ENCODE data around the gene HS2ST1.

GRCh38 chr1:86905875-86906274 lies 8.6 kb upstream of the HS2ST1 start:
- TF ChIP-seq REST (IDR thresholded peaks at IDR 0.05; ENCODE audit: insufficient replicate concordance, low read depth) (no peak), CTCF (IDR thresholded peaks at IDR 0.05; ENCODE audit: insufficient read depth, low read length) (no peak)

Measured in HL-60 (cell line).